Liver (tissue), 3 donors: Measurements from ENCODE around the gene LRP4.

Experiments used
- CTCF ChIP-seq: fragments of 150-350 bp; IDR thresholded peaks from 2 replicates; pipeline ENCODE4 v1.5.1; 2017; ENCODE audit warnings: improper control_type of control experiment, low read depth, low read length; ENCODE audit not compliant: missing input control
- EGR1 ChIP-seq, 2 donors: IDR thresholded peaks; 2 replicates each; pipeline ENCODE4 v1.6.1; 2016 to 2018; ENCODE audit warnings: antibody characterized with exemption in 2 of 2, low read depth in 2 of 2
- FOXA1 ChIP-seq: IDR thresholded peaks from 2 replicates; pipeline ENCODE4 v1.6.1; 2016; ENCODE audit warnings: antibody characterized with exemption
- GABPA ChIP-seq, 2 donors: IDR thresholded peaks in 1 of 2; conservative IDR thresholded peaks in 1 of 2; 2 replicates each; pipeline ENCODE4 v1.6.1; 2016; ENCODE audit warnings: antibody characterized with exemption in 2 of 2, mild to moderate bottlenecking in 1 of 2, moderate library complexity in 1 of 2
- HNF4A ChIP-seq, 2 donors: conservative IDR thresholded peaks; 2 replicates each; pipeline ENCODE4 v1.6.1; 2016; ENCODE audit warnings: antibody characterized with exemption in 2 of 2, mild to moderate bottlenecking in 2 of 2
- MAX ChIP-seq: IDR thresholded peaks from 2 replicates; pipeline ENCODE4 v1.6.1; 2016; ENCODE audit warnings: antibody characterized with exemption
- REST ChIP-seq: IDR thresholded peaks from 2 replicates; pipeline ENCODE4 v1.6.1; 2016; ENCODE audit warnings: antibody characterized with exemption, mild to moderate bottlenecking
- SP1 ChIP-seq: IDR thresholded peaks from 2 replicates; pipeline ENCODE4 v1.6.1; 2018; ENCODE audit warnings: antibody characterized with exemption, mild to moderate bottlenecking
- ZBTB33 ChIP-seq: IDR thresholded peaks from 2 replicates; pipeline ENCODE4 v1.6.1; 2016; ENCODE audit warnings: antibody characterized with exemption
- donor health status: healthy.
- donor health status: healthy.

- TF ChIP-seq FOXA1, result no peak
- no peak for TF ChIP-seq HNF4A (conservative IDR thresholded peaks at IDR 0.05)
- TF ChIP-seq CTCF, result no peak
- no peak for TF ChIP-seq EGR1 (IDR thresholded peaks at IDR 0.05; ENCODE audit: low read depth in 2 of 2)
- TF ChIP-seq ZBTB33, result no peak
- TF ChIP-seq REST, result no peak
- TF ChIP-seq MAX, result no peak
- TF ChIP-seq GABPA (IDR thresholded peaks at IDR 0.05 in 1 of 2, conservative IDR thresholded peaks at IDR 0.05 in 1 of 2), result no peak
- TF ChIP-seq SP1, result no peak
Measured at GRCh38 chr11:46838501-46838900, 79.8 kb downstream of the LRP4 start.
